GM12801 (cell line): ENCODE results near the gene CDH2.

ENCODE experiments used
- CTCF ChIP-seq: IDR thresholded peaks from one replicate; pipeline ENCODE4 v1.5.1; 2011; ENCODE audit warnings: control low read depth; ENCODE audit not compliant: insufficient read length; ENCODE audit errors: extremely low read depth

Gene CDH2

DNA sequence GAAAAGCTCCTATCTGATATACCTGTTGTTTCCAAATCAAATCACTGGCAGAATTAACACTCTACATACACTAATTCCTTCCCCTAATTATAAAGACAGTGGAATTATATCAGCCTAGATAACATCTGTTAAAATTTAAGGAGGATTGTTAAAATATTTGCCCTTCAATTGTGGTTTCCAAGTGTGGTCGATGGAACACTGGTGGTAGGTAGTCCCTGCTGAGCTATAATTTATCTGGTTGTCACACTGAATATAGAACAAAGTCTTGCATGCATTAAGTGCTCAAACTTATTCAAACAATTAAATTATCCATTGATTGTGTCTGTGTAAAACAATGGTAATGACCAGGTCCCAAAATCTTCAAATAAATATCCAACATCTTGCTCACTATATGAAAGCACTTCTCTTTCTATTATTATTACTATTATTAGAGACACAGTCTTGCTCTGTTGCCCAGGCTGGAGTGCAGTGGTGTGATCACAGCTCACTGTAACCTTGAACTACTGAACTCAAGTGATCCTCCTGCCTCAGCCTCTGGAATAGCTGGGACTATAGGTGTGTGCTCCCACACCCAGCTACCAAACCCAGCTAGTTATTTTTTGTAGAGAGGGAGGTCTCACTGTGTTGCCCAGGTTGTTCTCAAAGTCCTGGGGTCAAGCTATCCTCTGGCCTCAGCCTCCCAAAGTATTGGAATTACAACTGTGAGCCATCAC lies 12.0 kb downstream of the CDH2 start:
- TF ChIP-seq CTCF: no peak

DNA sequence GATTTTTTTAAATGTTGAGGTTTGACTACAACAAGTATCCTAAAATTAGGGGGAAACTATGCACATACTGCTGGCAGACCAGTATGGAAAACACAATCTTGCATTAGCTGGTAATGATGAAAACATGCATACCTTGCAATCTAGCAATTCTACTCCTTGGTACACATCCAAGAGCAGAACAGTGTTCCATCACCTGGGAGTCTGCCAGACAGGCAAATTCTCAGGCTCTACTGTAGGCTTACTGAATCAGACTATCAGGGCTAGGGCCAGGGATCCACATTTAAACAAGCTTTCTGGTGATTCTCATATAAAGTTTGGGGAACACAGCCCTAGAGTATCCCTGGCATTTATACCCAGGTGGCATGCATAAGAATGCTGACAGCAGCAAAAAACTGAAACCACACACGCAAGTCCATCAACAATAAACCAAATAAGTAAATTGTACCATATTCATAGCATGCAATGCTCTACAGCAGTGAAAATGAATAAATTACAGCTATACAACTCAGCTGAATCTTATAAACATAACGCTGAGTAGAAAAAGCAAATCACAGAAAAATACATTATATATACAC lies 13.6 kb downstream of the CDH2 start:
- no peak for TF ChIP-seq CTCF

- no peak for TF ChIP-seq CTCF
These were observed 15.0 kb downstream of the CDH2 start for GRCh38 chr18:28161608-28162599.

DNA sequence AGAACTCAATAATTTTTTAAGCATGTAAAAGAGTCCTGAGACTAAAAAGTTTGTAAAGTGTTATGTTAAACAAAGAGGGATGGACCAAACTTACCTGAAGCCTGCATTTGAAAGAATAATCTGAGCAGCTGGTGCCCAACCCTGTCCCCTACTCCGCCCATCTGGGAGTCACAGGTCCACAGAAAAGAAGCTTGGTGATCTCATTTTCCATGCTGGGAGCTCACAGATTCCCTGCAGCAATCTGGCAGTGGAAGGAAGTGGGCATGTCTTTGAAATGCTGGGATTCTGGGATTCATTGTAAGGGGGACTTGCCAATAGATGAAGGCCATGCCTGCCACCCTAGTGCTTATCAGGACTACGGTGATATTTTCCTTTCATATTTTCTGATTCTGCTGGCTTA lies 17.9 kb downstream of the CDH2 start:
- no peak for TF ChIP-seq CTCF

- TF ChIP-seq CTCF: no peak
These were observed 18.8 kb downstream of the CDH2 start for GRCh38 chr18:28158083-28158581.

- no peak for TF ChIP-seq CTCF
These were observed 23.4 kb downstream of the CDH2 start for GRCh38 chr18:28153485-28154065.

DNA sequence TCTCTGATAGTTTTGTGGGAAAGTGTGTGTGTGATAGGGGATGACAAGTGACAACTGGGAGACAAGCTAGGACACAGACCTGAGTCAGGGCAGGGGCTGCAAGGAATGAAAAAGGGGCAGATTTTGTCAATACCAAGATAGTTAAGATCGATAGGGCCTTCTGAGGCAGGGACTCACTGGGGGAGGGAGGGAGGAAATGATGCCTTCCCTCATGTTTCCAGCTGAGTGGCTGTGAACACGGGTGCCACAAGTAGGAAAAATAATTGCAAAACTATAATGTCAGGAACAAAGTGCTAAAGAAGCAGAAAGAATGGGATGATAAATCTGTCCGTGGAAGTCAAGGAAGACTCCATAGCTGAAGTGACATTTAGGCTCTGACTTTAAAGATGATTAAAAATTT lies 24.2 kb downstream of the CDH2 start:
- TF ChIP-seq CTCF: no peak
